Pulmonary artery endothelial cell (primary cell): ENCODE data around the gene PEX12. TPM values are rescaled to one million over a fixed set of nuclear protein-coding genes. Genes with fewer than 3 reads are reported as not detected.
"Not testable (repeated sequence)": the region's sequence is repeated elsewhere in the genome, so short reads cannot be mapped to it uniquely, and the experiment has no call there.

Source experiments
- DNase-seq: peaks from one replicate; pipeline ENCODE4 v3.0.0-alpha.2; 2011; ENCODE audit warnings: low read depth, low spot score
- total RNA-seq: library from RNA; depleted of rRNA; stranded (reverse); fragments of >200 nt; gene quantifications from 2 replicates; pipeline ENCODE4 v1.2.3, GENCODE V29; 2014

The PEX12 gene
- total RNA-seq, 1 donor from 2014 or later, result 2.4 TPM

DNA sequence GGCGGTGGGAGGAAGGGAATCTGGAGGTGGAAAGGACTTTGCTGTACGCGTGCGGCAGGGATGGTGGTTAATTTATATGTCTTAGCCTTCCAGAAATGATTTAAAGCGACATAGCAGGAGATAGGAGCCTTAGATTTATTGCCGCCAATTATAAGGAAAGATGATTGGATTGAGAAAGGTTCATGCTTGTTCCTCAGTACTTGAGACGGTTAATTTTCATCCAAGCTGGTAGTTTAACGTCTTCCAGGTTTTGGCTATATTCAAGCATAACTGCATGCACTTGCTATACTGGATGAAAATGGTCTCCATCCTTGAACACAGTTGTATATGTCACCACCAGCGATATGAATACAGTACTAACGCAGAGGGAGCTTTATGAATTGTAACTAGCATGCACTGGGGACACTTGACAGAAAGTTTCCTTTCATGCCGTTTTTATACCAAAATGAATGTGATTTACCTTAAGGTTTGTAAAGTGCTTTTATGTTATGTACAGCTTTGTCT is 610 bp upstream of the PEX12 start:
- DNase-seq, result no peak

GRCh38 chr17:35577830-35578196 is 558 bp downstream of the PEX12 start:
- DNase-seq, result no peak

DNA sequence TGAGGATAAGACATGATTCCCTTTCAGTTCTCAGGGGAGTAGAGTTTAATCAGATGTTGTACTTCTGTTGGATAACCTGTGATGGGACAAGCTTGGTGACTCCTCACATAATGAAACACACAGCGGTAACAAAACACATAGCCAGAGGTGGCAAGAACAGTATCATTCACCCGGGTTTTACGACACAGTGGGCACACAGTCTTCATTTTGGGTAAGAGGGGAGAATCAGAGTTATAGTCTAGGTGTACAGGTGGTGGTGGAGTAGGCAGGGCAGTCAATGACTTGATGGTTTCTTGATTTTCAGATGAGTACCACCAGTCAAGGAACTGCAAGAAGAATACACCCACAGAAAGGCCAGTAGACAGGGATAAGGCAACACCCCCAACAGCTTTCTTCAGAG is 2.6 kb downstream of the PEX12 start:
- no peak for DNase-seq

GRCh38 chr17:35569405-35569804 is 9.0 kb downstream of the PEX12 start:
- no peak for DNase-seq

- no peak for DNase-seq
These were observed 9.8 kb downstream of the PEX12 start for GRCh38 chr17:35568561-35568960.

GRCh38 chr17:35566968-35567367 is 11.4 kb downstream of the PEX12 start:
- no peak for DNase-seq

- not testable (repeated sequence) for DNase-seq
These were observed 15.2 kb downstream of the PEX12 start for GRCh38 chr17:35563181-35563580.

DNA sequence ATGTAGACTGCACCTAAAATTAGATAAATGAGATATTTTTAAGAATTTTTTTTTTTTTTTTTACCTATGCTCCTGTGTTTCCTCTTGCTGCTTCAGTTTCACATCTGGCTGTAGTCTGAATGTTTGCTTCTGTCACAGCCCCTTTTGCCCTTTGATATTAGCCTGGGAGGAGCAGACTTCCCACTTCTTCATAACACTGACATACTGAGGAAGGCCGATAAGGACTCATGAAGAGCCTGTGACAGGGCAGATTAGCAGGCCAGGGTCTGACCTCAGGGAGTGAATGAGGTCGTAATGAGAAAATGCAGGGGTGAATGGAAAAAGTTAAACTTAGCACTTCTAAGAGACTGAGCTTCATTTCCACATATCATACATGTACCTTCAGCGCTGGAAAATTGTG is 17.7 kb downstream of the PEX12 start, which contains the start of gene SLFN14:
Gene SLFN14, minus strand, starts transcription at position 117 of the 400 bp plus-strand sequence. CDS start 2,757 bp downstream, outside the sequence.
- no peak for DNase-seq

DNA sequence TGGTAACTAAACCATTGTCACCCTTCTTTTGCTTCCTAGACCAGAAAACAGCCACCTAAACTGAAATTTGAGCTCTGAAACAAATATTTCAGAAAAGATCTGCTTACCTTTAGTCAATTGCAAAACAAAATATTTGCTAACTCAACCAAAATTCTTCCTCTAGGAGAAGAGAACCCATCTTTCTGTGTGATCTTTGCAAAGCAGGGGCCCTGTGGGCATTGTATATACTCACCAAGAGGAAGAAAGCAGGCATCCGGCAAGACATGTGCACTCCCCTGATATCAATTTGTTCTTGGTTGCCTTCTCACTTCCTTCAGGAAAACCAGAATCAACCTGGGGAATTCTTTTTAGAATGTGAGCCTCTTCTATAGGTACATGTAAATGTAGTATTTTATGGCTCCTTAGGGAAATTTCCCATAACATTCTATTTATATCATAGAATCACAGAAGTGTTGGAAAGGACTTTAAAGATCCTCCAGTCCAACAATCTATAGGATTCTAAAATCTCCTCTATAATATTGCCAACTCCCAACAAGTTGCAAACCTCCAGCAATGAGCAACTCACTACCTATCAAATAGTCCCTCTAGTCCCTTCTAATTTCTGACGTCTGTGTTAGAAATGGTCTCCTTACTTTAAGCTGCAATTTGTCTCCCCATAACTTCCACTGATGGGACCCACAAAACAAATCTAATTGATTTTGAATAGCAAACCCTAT is 18.7 kb downstream of the PEX12 start:
- DNase-seq, result no peak

- no peak for DNase-seq
These were observed 21.0 kb downstream of the PEX12 start for GRCh38 chr17:35557353-35557752.

- no peak for DNase-seq
These were observed 22.7 kb downstream of the PEX12 start for GRCh38 chr17:35555691-35556090.

- no peak for DNase-seq
These were observed 23.7 kb downstream of the PEX12 start for GRCh38 chr17:35554668-35555067.

GRCh38 chr17:35553310-35553709 is 25.1 kb downstream of the PEX12 start:
- DNase-seq, result no peak

DNA sequence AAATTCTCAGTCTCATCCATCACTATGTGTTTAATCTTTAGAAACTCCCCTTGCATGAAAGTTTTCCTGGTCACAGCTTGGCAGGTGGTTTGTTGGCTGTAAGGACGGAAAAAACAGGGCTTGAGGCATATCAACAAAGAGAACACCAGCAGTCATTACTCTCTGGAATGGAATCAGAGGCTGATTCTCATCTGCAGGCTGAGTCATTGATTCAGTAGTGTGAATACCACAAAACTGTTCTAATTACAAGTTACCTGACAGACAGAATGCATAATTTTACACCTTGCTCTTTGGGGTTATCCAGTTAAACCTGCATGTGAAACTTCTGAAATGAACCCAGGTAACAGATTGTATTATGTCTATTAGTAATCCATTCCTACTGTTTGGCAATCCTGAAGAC is 29.4 kb downstream of the PEX12 start:
- DNase-seq, result no peak

- DNase-seq, result no peak
These were observed 30.1 kb downstream of the PEX12 start for GRCh38 chr17:35548208-35548810.

DNA sequence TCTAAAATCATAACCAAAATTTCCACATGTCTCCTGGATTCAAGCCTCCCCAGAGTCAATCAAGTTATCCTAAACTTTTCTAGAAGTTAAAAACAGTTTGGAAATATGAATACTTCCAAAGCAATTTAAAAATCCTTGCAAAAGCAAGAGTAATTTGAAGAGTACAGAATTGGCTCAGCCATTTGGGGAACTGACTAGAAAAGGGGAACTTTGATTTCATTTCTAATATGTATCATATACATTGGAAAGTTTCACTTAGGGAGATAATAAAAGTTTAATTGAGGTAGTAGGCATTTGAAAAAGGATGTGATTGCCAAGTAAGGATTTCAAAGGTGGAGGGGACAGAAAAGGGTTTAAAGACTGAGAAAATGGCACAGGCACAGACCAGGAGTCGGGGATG is 31.9 kb downstream of the PEX12 start:
- no peak for DNase-seq

GRCh38 chr17:35545150-35545549 is 33.2 kb downstream of the PEX12 start:
- no peak for DNase-seq

DNA sequence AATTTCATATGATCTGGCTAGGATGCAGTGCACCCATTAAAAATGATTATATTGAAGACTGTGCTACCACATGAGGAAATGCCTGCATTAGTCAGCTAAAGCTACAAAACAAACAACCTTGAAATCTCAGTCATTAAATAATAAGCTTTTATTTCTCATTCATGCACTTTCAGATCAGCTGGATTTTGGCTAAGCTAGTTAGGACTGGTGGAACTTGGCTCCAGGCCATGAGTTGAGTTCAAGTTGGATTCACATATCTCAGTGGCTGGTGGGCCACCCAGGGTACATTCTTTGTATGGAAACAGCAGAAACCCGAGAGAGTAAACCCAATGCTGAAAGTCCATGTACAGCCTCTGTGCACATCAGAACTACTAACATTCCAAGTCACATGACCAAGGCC is 34.5 kb downstream of the PEX12 start:
- DNase-seq, result no peak

DNA sequence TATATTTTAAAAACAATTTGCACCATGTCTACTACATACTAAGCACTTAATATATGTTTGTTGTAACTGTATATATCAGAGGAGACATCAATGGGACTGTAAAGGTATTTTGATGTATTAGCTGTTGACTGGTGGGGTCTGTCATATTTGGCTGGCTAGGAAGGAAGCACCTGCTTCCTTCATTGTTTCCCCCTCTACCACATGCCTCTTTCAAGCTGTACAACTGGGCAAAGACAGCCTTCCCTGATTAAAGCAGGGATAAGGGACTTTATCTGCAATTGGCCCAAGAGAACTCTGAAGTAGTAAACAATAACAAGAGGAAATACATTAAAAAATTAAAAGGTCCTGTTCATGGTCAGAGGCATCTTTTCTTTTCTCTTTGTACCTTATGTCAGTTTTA is 35.4 kb downstream of the PEX12 start:
- peak; percentile 63 for DNase-seq

DNA sequence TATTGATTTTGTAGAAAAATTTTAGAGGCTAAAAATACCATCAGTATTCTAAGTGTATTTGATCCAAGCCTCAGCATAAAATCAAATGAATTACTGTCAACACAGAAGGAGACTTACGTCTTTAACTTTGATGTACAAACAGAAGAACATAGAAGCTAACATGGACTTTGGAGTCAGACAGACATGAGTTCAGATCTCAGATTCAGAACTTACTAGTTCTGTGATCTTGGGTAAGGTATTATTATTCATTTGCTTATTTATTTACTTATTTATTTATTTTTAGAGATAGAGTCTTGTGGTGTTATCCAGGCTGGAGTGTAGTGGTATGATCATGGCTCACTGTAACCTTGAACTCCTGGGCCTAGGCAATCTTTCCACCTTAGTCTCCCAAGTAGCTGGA is 36.9 kb downstream of the PEX12 start:
- no peak for DNase-seq

- peak; percentile 70 for DNase-seq
These were observed 37.6 kb downstream of the PEX12 start for GRCh38 chr17:35540589-35541404.

GRCh38 chr17:35539659-35540026 is 38.7 kb downstream of the PEX12 start:
- no peak for DNase-seq
